Measurements from ENCODE around the gene CPPED1. TPM values are rescaled to one million over a fixed set of nuclear protein-coding genes. Genes with fewer than 3 reads are reported as not detected.

Gene CPPED1

GRCh38 chr16:12613131-12613991 lies 190.3 kb downstream of the CPPED1 start:
- Histone ChIP-seq H3K36me3 (ENCODE audit: insufficient read depth, low read length) (no peaks in the 10 kb centered on the region), H3K4me1 (ENCODE audit: control insufficient read depth, insufficient read depth, low read length) (peaks cover 4% of the 10 kb centered on the region), H3K9ac (ENCODE audit: low read depth, low read length) (no peak overlapping the region), H3K4me2 (ENCODE audit: low read length) (no peak overlapping the region), H3K9me3 (replicated peaks; ENCODE audit: low read length) (no peaks in the 10 kb centered on the region), H3K27me3 (ENCODE audit: control insufficient read depth, insufficient read depth, low read length) (peaks cover 7% of the 10 kb centered on the region), H3K4me3 (ENCODE audit: low read length) (no peak overlapping the region)

- Histone ChIP-seq H3K4me2 (ENCODE audit: low read length) (no peak overlapping the region), H3K27me3 (ENCODE audit: control insufficient read depth, insufficient read depth, low read length) (peaks cover 7% of the 10 kb centered on the region), H3K36me3 (ENCODE audit: insufficient read depth, low read length) (no peaks in the 10 kb centered on the region), H3K4me1 (ENCODE audit: control insufficient read depth, insufficient read depth, low read length) (peaks cover 4% of the 10 kb centered on the region), H3K9me3 (replicated peaks; ENCODE audit: low read length) (no peaks in the 10 kb centered on the region), H3K9ac (ENCODE audit: low read depth, low read length) (no peak overlapping the region), H3K4me3 (ENCODE audit: low read length) (no peak overlapping the region)
Observed at GRCh38 chr16:12612598-12613101, 191.0 kb downstream of the CPPED1 start.

- Histone ChIP-seq H3K9me3 (replicated peaks; ENCODE audit: low read length) (no peaks in the 10 kb centered on the region), H3K9ac (ENCODE audit: low read depth, low read length) (no peak overlapping the region), H3K27me3 (ENCODE audit: control insufficient read depth, insufficient read depth, low read length) (peaks cover 3% of the 10 kb centered on the region), H3K4me1 (ENCODE audit: control insufficient read depth, insufficient read depth, low read length) (peaks cover 4% of the 10 kb centered on the region), H3K4me3 (ENCODE audit: low read length) (no peak overlapping the region), H3K36me3 (ENCODE audit: insufficient read depth, low read length) (no peaks in the 10 kb centered on the region), H3K4me2 (ENCODE audit: low read length) (no peak overlapping the region)
Observed at GRCh38 chr16:12611916-12612597, 191.6 kb downstream of the CPPED1 start.

- Histone ChIP-seq H3K9ac (ENCODE audit: low read depth, low read length) (no peak overlapping the region), H3K36me3 (ENCODE audit: insufficient read depth, low read length) (no peaks in the 10 kb centered on the region), H3K9me3 (replicated peaks; ENCODE audit: low read length) (no peaks in the 10 kb centered on the region), H3K4me3 (ENCODE audit: low read length) (no peak overlapping the region), H3K4me1 (ENCODE audit: control insufficient read depth, insufficient read depth, low read length) (peaks cover 4% of the 10 kb centered on the region), H3K4me2 (ENCODE audit: low read length) (no peak overlapping the region), H3K27me3 (ENCODE audit: control insufficient read depth, insufficient read depth, low read length) (peaks cover 3% of the 10 kb centered on the region)
Observed at GRCh38 chr16:12611006-12611477, 192.6 kb downstream of the CPPED1 start.

- H3K36me3 ChIP-seq (ENCODE audit: insufficient read depth, low read length): no peaks in the 10 kb centered on the region
- H3K4me1 ChIP-seq (ENCODE audit: control insufficient read depth, insufficient read depth, low read length): peaks cover 4% of the 10 kb centered on the region
- H3K4me2 ChIP-seq (ENCODE audit: low read length): no peak overlapping the region
- no peak overlapping the region for H3K9ac ChIP-seq (ENCODE audit: low read depth, low read length)
- no peaks in the 10 kb centered on the region for H3K9me3 ChIP-seq (replicated peaks; ENCODE audit: low read length)
- no peak overlapping the region for H3K4me3 ChIP-seq (ENCODE audit: low read length)
- peaks cover 3% of the 10 kb centered on the region for H3K27me3 ChIP-seq (ENCODE audit: control insufficient read depth, insufficient read depth, low read length)
Observed at GRCh38 chr16:12609937-12610699, 193.6 kb downstream of the CPPED1 start.

Small RNA genes within 50 kb of the gene (small RNA-seq; reads per million reads assigned to genes)
- gene MIR4718 (not detected), gene RF00443 (not detected)

Data from skeletal muscle satellite cell (primary cell).